Lower lobe of right lung (tissue), 2 donors: Measurements from ENCODE around the gene FAM171A1. TPM values are rescaled to one million over a fixed set of nuclear protein-coding genes. Genes with fewer than 3 reads are reported as not detected.
"Not testable (repeated sequence)": the region's sequence is repeated elsewhere in the genome, so short reads cannot be mapped to it uniquely, and the experiment has no call there.

Experiments used
- ATAC-seq, 2 donors: fragments of 200-7000 bp; cut with Tn5 transposase; one replicate each; pipeline ENCODE4 v1.9.1; 2020 to 2022; ENCODE audit warnings: mild to moderate bottlenecking in 2 of 2, moderate library complexity in 2 of 2
- DNase-seq: peaks from one replicate; pipeline ENCODE4 v3.0.0-alpha.2; 2020
- H3K27ac ChIP-seq: fragments of 200-600 bp; one replicate; pipeline ENCODE4 v1.8.0; 2022
- H3K27me3 ChIP-seq: fragments of 200-600 bp; one replicate; pipeline ENCODE4 v1.8.0; 2022; ENCODE audit warnings: low read depth
- H3K36me3 ChIP-seq: fragments of 200-600 bp; one replicate; pipeline ENCODE4 v1.8.0; 2022; ENCODE audit warnings: mild to moderate bottlenecking
- H3K4me1 ChIP-seq: fragments of 200-600 bp; one replicate; pipeline ENCODE4 v1.8.0; 2022
- H3K4me3 ChIP-seq: fragments of 200-600 bp; one replicate; pipeline ENCODE4 v1.8.0; 2022; ENCODE audit warnings: mild to moderate bottlenecking
- H3K9me3 ChIP-seq: fragments of 200-600 bp; one replicate; pipeline ENCODE4 v1.8.0; 2022
- intact Hi-C: fragments of 100-400 bp; cut with DNase I; formaldehyde crosslinking; loops from one replicate; pipeline ENCODE4 v1.11.0; 2022
- total RNA-seq: library from RNA; stranded (reverse); fragmentation: NEBNext Ultra II Directional; extraction: Animal tissue kit (Norgen Biotek cat#: 25700); gene quantifications from one replicate; pipeline ENCODE4 v1.2.1, GENCODE V29; 2021
- TF ChIP-seq, protein P1 (sequence below): fragments of 200-600 bp; IDR thresholded peaks from one replicate; pipeline ENCODE4 v1.8.0; 2022; ENCODE audit warnings: antibody characterized with exemption, mild to moderate bottlenecking
- donor health status: DM: no; HTN: yes; CAD: no; lungs with severe emphysema.

FAM171A1 gene
- total RNA-seq, 1 donor from 2014 or later: 14.0 TPM

GRCh38 chr10:15208221-15208620 lies 162.9 kb downstream of the FAM171A1 start:
- no peak for ATAC-seq
- TF ChIP-seq, protein P1, sequence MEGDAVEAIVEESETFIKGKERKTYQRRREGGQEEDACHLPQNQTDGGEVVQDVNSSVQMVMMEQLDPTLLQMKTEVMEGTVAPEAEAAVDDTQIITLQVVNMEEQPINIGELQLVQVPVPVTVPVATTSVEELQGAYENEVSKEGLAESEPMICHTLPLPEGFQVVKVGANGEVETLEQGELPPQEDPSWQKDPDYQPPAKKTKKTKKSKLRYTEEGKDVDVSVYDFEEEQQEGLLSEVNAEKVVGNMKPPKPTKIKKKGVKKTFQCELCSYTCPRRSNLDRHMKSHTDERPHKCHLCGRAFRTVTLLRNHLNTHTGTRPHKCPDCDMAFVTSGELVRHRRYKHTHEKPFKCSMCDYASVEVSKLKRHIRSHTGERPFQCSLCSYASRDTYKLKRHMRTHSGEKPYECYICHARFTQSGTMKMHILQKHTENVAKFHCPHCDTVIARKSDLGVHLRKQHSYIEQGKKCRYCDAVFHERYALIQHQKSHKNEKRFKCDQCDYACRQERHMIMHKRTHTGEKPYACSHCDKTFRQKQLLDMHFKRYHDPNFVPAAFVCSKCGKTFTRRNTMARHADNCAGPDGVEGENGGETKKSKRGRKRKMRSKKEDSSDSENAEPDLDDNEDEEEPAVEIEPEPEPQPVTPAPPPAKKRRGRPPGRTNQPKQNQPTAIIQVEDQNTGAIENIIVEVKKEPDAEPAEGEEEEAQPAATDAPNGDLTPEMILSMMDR: no peak
- H3K9me3 ChIP-seq: no peaks in the 10 kb centered on the region
- H3K4me1 ChIP-seq: peaks cover 5% of the 10 kb centered on the region
- no peak for DNase-seq
- no peaks in the 10 kb centered on the region for H3K36me3 ChIP-seq
- no peak overlapping the region for H3K27ac ChIP-seq
- intact Hi-C loops: no loop called here
- H3K4me3 ChIP-seq: no peak overlapping the region
- no peaks in the 10 kb centered on the region for H3K27me3 ChIP-seq

DNA sequence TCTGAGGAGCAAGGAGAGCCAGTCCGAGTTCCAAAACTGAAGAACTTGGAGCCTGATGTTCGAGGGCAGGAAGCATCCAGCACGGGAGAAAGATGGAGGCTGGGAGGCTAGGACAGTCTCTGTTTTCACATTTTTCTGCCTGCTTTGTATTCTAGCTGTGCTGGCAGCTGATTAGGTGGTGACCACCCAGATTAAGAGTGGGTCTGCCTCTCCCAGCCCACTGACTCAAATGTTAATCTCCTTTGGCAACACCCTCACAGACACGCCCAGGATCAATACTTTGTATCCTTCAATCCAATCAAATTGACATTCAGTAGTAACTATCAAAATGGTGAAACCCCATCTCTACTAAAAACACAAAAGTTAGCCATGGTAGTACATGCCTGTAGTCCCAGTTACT lies 163.7 kb downstream of the FAM171A1 start:
- H3K36me3 ChIP-seq, intact Hi-C loops, DNase-seq, H3K4me3 ChIP-seq, H3K4me1 ChIP-seq, H3K27me3 ChIP-seq, H3K9me3 ChIP-seq, ATAC-seq, H3K27ac ChIP-seq: not testable (repeated sequence)

DNA sequence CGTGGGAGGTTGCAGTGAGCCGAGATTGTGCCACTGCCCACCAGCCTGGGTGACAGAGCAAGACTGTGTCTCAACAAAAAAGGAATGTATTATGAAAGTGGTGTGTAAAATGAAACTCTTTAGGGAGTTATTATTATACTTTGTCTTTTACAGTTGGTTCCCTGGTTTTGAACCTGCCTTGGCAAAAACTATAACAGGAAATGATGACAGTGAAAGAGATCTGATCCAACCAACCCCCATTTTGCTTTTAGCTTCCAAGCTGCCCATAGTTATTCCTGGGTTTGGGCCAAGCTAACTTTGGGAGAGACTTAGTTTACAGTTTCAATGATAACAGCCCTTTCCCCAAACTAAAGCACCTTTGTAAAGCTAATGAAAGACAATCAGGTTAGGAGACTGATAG lies 168.4 kb downstream of the FAM171A1 start:
- Histone ChIP-seq H3K27me3 (no peaks in the 10 kb centered on the region), H3K36me3 (no peaks in the 10 kb centered on the region), H3K4me3 (no peak overlapping the region), H3K27ac (no peak overlapping the region), H3K9me3 (no peaks in the 10 kb centered on the region), H3K4me1 (no peaks in the 10 kb centered on the region)
- ATAC-seq: no peak
- intact Hi-C loops: no loop called here
- no peak for DNase-seq
- TF ChIP-seq, protein P1: no peak

DNA sequence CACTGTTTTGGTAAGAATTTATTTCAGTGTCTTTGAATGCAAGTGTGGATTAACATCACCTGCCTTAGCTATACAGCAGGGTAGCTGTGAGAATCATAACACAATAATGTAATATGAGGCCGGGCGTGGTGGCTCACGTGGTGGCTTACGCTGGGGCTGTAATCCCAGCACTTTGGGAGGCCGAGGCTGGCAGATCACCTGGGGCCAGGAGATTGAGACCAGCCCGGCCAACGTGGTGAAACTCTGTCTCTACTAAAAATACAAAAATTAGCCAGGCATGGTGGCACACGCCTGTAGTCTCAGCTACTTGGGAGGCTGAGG lies 168.8 kb downstream of the FAM171A1 start:
- H3K36me3 ChIP-seq, H3K4me1 ChIP-seq, H3K4me3 ChIP-seq, ATAC-seq, H3K27me3 ChIP-seq, H3K9me3 ChIP-seq, DNase-seq, intact Hi-C loops, H3K27ac ChIP-seq: not testable (repeated sequence)

DNA sequence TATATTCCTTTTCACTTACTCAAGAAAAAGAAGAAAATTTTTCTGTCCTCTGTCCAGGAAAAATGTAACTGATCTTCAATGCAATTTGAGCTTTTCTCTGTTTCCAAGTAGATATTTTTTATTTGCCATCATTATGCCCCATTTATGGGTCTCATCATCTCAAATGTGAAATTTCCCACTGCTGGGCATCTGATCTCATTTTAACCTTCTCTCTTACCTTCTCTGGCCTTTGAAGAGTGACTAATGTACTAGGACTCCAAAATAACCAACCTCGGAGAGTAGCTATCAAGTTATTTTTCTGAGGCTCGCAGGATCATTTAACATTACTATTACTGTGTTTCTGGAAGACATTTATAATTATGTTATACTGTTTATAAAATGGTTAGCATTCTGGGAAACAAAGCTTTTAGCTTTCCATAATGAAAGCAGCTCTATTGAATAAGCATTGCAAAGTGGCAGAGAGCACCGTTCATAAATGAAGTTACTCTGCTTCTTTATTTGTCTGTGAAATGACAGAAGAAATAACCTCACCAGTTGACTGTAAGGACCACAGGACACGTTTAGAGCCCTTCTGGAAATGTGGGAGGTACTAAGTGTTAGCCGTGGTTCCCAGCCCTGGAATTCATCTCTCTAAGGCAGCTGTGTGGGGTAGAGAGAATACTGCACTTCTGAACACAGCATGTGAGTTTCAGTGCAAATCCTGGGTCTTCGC lies 169.3 kb downstream of the FAM171A1 start:
- H3K36me3 ChIP-seq: no peaks in the 10 kb centered on the region
- no peak overlapping the region for H3K4me3 ChIP-seq
- no peaks in the 10 kb centered on the region for H3K9me3 ChIP-seq
- H3K27me3 ChIP-seq: no peaks in the 10 kb centered on the region
- intact Hi-C loops: no loop called here
- TF ChIP-seq, protein P1: no peak
- H3K27ac ChIP-seq: no peak overlapping the region
- DNase-seq (no peak), ATAC-seq (no peak)
- no peaks in the 10 kb centered on the region for H3K4me1 ChIP-seq

DNA sequence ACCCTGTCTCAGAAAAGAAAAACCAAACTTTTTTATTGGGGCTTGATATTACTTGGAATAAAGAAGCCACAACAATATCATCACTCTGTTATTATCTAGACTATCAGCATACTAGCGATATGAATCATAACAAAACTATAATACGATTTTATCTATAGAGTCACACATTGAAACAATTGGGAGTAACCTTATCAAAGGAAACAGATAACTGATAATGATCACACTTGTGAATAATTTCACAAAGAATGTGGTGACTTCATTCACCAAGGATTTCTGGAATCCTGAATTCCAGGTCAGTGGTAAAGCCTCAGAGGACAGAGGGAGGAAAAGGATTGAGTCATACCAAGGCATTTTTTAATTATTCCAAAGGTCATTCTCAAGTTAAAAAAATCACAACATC lies 170.5 kb downstream of the FAM171A1 start:
- H3K27ac ChIP-seq: no peak overlapping the region
- H3K4me1 ChIP-seq: no peaks in the 10 kb centered on the region
- no peak overlapping the region for H3K4me3 ChIP-seq
- TF ChIP-seq, protein P1: no peak
- no peaks in the 10 kb centered on the region for H3K36me3 ChIP-seq
- no peaks in the 10 kb centered on the region for H3K27me3 ChIP-seq
- ATAC-seq (no peak), DNase-seq (no peak)
- intact Hi-C loops: no loop called here
- H3K9me3 ChIP-seq: no peaks in the 10 kb centered on the region
